Measurements from ENCODE around the gene GCSH. TPM values are rescaled to one million over a fixed set of nuclear protein-coding genes. Genes with fewer than 3 reads are reported as not detected.

The GCSH gene
- total and polyA plus RNA-seq, 10 of the 15 experiments (the other 5 are each of a cell fraction or from before 2014, with no cell fraction given), result 14.7 to 108 (median 39.3) TPM

DNA sequence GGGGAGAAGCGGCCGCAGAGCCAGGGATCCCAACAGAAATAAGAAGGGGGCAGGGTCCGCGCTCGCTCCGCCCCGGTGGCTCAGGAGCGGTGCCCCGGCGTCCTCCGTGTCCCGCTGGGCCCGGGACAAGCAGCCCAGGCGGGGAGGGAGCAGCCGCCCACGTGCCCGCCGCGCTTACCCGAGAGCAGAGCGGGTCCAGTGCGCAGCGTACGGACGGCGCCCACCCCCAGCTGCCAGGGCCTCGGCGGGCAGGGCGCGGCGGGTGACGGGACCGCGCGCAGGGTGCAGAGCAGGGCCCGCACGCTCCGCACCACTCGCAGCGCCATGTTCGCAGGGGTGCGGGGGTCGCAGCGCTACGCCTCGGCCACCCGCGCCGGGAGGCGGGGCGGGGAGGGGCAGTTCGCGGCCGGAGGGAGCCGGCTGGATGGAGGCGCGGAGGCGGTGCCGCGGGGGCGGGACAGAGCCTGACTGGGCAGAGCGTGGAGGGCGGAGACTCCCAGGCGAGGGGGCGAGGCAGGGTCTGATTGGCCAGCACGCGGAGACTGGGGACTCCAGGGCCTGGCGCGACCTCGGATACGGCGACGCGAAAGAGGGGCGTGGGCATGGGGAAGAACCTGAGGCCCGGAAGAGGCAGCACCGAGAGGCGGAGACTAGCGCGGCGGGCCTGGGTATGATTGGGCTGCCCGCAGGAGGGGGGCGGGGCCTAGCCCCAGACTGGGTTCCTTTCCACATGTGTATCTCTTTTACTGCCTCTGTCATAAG, at the start of gene GCSH (continued):
- TF ChIP-seq, protein P1, sequence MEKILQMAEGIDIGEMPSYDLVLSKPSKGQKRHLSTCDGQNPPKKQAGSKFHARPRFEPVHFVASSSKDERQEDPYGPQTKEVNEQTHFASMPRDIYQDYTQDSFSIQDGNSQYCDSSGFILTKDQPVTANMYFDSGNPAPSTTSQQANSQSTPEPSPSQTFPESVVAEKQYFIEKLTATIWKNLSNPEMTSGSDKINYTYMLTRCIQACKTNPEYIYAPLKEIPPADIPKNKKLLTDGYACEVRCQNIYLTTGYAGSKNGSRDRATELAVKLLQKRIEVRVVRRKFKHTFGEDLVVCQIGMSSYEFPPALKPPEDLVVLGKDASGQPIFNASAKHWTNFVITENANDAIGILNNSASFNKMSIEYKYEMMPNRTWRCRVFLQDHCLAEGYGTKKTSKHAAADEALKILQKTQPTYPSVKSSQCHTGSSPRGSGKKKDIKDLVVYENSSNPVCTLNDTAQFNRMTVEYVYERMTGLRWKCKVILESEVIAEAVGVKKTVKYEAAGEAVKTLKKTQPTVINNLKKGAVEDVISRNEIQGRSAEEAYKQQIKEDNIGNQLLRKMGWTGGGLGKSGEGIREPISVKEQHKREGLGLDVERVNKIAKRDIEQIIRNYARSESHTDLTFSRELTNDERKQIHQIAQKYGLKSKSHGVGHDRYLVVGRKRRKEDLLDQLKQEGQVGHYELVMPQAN (conservative IDR thresholded peaks at IDR 0.05), result peak; percentile 86
- TF ChIP-seq PML (IDR thresholded peaks at IDR 0.05; ENCODE audit: low read length), result no peak
- no peak for TF ChIP-seq TAF1 (IDR thresholded peaks at IDR 0.05; ENCODE audit: borderline replicate concordance, low read depth, low read length)
- no peak for TF ChIP-seq POU2F2 (IDR thresholded peaks at IDR 0.05; ENCODE audit: borderline replicate concordance, low read depth, low read length)
- TF ChIP-seq, protein P2, sequence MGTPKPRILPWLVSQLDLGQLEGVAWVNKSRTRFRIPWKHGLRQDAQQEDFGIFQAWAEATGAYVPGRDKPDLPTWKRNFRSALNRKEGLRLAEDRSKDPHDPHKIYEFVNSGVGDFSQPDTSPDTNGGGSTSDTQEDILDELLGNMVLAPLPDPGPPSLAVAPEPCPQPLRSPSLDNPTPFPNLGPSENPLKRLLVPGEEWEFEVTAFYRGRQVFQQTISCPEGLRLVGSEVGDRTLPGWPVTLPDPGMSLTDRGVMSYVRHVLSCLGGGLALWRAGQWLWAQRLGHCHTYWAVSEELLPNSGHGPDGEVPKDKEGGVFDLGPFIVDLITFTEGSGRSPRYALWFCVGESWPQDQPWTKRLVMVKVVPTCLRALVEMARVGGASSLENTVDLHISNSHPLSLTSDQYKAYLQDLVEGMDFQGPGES (IDR thresholded peaks at IDR 0.05), result peak; percentile 73; the same call in 1 of the 2 replicates
- TF ChIP-seq YY1 (IDR thresholded peaks at IDR 0.05; ENCODE audit: low read depth, low read length), result peak; percentile 34; the same call in 1 of the 2 replicates
- TF ChIP-seq SUPT20H (IDR thresholded peaks at IDR 0.05; ENCODE audit: borderline replicate concordance, control insufficient read depth, low read depth, low read length), result no peak
- TF ChIP-seq POLR2AphosphoS5 (IDR thresholded peaks at IDR 0.05; ENCODE audit: low read length), result no peak
- 0 out of 2 replicates have a peak, but pooled peaks have one; percentile 46 for TF ChIP-seq BACH1 (IDR thresholded peaks at IDR 0.05; ENCODE audit: borderline replicate concordance)
- TF ChIP-seq ZNF622 (IDR thresholded peaks at IDR 0.05), result no peak
- TF ChIP-seq CREB1 (IDR thresholded peaks at IDR 0.05; ENCODE audit: low read depth), result peak; percentile 45; the same call in 1 of the 2 replicates
- TF ChIP-seq, protein P3, sequence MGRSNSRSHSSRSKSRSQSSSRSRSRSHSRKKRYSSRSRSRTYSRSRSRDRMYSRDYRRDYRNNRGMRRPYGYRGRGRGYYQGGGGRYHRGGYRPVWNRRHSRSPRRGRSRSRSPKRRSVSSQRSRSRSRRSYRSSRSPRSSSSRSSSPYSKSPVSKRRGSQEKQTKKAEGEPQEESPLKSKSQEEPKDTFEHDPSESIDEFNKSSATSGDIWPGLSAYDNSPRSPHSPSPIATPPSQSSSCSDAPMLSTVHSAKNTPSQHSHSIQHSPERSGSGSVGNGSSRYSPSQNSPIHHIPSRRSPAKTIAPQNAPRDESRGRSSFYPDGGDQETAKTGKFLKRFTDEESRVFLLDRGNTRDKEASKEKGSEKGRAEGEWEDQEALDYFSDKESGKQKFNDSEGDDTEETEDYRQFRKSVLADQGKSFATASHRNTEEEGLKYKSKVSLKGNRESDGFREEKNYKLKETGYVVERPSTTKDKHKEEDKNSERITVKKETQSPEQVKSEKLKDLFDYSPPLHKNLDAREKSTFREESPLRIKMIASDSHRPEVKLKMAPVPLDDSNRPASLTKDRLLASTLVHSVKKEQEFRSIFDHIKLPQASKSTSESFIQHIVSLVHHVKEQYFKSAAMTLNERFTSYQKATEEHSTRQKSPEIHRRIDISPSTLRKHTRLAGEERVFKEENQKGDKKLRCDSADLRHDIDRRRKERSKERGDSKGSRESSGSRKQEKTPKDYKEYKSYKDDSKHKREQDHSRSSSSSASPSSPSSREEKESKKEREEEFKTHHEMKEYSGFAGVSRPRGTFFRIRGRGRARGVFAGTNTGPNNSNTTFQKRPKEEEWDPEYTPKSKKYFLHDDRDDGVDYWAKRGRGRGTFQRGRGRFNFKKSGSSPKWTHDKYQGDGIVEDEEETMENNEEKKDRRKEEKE (IDR thresholded peaks at IDR 0.05), result peak; percentile 25; the same call in 1 of the 2 replicates
- TF ChIP-seq, protein P4, sequence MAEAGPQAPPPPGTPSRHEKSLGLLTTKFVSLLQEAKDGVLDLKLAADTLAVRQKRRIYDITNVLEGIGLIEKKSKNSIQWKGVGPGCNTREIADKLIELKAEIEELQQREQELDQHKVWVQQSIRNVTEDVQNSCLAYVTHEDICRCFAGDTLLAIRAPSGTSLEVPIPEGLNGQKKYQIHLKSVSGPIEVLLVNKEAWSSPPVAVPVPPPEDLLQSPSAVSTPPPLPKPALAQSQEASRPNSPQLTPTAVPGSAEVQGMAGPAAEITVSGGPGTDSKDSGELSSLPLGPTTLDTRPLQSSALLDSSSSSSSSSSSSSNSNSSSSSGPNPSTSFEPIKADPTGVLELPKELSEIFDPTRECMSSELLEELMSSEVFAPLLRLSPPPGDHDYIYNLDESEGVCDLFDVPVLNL (IDR thresholded peaks at IDR 0.05; ENCODE audit: low read depth, low read length), result no peak
- no peak for TF ChIP-seq NFYA (IDR thresholded peaks at IDR 0.05; ENCODE audit: borderline replicate concordance, low read depth, low read length)
- no peak for TF ChIP-seq BCL11A (IDR thresholded peaks at IDR 0.05; ENCODE audit: low read depth, low read length)
- no peak for TF ChIP-seq IKZF2 (IDR thresholded peaks at IDR 0.05)
- no peak for TF ChIP-seq CHD1 (IDR thresholded peaks at IDR 0.05; ENCODE audit: low read depth, low read length)
- TF ChIP-seq TCF7 (IDR thresholded peaks at IDR 0.05; ENCODE audit: borderline replicate concordance), result no peak
- TF ChIP-seq, protein P5, sequence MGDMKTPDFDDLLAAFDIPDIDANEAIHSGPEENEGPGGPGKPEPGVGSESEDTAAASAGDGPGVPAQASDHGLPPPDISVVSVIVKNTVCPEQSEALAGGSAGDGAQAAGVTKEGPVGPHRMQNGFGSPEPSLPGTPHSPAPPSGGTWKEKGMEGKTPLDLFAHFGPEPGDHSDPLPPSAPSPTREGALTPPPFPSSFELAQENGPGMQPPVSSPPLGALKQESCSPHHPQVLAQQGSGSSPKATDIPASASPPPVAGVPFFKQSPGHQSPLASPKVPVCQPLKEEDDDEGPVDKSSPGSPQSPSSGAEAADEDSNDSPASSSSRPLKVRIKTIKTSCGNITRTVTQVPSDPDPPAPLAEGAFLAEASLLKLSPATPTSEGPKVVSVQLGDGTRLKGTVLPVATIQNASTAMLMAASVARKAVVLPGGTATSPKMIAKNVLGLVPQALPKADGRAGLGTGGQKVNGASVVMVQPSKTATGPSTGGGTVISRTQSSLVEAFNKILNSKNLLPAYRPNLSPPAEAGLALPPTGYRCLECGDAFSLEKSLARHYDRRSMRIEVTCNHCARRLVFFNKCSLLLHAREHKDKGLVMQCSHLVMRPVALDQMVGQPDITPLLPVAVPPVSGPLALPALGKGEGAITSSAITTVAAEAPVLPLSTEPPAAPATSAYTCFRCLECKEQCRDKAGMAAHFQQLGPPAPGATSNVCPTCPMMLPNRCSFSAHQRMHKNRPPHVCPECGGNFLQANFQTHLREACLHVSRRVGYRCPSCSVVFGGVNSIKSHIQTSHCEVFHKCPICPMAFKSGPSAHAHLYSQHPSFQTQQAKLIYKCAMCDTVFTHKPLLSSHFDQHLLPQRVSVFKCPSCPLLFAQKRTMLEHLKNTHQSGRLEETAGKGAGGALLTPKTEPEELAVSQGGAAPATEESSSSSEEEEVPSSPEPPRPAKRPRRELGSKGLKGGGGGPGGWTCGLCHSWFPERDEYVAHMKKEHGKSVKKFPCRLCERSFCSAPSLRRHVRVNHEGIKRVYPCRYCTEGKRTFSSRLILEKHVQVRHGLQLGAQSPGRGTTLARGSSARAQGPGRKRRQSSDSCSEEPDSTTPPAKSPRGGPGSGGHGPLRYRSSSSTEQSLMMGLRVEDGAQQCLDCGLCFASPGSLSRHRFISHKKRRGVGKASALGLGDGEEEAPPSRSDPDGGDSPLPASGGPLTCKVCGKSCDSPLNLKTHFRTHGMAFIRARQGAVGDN (IDR thresholded peaks at IDR 0.05), result peak; percentile 67; the same call in 1 of the 2 replicates
